Fibroblast of peridontal ligament (primary cell): ENCODE results near the gene RRBP1.

ENCODE experiments used
- DNase-seq: peaks from one replicate; pipeline ENCODE4 v3.0.0-alpha.2; 2010; ENCODE audit errors: extremely low read depth

Gene RRBP1

GRCh38 chr20:17683218-17684076 lies 1.4 kb upstream of the RRBP1 start:
- no peak for DNase-seq

- DNase-seq: no peak
These were observed 802 bp upstream of the RRBP1 start for GRCh38 chr20:17682889-17683198.

- no peak for DNase-seq
These were observed 328 bp downstream of the RRBP1 start for GRCh38 chr20:17681726-17682102.

DNA sequence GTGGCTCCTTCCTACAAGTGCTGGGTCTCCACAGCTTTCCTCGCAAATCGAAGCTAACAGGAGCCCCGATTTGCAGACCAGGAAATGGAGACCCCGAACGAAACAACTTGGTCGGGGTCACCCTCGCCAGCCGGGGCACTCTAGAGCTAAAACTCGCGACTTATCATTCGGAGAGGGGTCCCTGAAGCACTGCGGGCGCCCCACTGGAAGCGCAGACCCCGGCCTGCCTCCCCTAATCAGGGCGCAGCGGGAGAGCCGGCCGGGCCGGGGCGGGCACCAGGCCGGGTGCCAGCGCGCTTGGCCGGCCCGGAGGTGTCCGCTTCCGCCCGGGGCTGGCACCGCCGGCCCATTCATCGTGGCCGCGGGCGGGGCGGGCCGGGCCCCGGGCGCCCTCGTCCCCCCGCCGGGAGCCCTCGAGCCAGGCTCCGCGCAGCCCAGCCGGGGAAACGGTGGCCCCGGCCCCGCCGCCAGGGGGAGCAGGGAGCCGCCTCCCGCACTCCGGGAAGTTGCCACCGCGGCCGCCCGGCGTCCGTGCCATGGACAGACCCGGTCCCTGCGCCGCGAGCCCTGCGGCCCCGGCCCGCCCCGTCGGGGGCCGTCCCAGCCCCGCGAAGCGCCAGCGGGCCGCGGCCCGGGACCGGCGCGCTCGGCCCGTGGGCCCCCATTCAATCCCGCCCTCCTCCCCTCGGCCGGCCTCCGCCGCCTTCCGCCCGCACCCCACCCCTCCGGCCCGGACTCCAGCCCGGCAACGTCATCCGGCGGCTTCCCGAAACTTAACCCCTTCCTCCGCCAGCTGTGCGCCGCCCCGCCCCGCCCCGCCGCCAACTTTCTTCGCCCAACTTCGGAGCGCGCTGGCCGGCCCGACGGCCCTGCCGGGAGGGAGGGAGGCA lies 961 bp downstream of the RRBP1 start:
- DNase-seq: peak; percentile 60

DNA sequence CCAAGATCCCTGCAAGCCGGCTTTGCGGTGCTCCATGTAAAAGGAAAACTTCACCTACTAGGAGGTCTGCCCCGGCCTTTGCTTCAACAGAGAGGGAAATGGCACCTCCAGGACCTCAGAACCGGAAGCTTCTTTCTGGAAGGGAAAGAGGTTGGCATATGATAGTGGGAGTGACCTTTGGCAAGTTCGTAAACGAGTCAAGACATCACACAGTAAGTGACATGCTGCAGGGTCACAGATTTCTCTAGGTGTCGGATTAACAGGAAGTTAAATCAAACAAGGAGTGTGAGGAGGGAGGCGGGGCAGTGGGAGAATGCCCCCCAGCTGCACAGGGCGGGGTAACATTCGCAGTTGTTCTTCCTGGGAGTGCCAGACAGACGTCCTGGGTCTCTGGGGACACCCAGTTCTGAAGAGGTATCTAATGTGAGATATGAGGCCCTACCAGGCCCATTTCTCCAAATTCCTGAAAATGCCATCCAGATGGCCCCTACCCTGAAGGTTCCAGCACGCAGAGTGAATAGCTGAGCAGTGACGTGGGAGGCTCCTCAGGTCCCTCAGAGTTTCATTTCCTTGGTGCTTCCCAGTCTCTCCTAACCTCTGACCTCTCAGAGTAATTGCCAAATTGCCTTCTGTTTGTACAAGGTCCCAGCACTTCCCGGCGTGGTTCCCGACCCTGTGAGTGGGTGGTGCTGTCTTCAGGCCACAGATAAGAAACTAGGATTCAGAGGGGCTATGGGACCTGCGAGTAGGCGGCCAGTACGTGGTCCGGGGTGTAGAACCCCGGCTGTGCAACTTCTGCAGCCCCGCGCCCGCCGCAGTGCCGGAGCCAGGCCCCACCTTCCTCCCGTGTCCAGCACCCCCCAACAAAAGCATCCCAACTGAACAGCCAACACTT lies 1.9 kb downstream of the RRBP1 start:
- peak; percentile 74 for DNase-seq

DNA sequence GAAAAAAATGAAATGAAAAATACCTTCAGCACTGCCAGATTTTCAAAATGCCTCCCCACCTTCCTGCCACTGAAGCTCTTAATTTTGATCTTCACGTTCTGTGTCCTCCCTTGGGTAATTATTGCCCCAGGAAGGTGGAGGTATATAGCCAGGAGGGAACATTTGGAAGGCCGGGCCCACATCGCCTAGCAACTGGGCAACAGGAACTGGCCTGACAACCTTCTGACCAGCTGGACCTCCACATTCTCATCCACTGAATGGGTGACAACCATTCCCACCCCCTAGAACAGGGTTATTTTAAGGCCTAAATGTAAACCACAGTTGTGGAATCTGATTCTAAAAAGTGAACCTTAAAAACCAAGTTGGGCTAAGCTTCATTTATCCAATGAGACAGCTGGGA lies 3.2 kb downstream of the RRBP1 start:
- DNase-seq: no peak

DNA sequence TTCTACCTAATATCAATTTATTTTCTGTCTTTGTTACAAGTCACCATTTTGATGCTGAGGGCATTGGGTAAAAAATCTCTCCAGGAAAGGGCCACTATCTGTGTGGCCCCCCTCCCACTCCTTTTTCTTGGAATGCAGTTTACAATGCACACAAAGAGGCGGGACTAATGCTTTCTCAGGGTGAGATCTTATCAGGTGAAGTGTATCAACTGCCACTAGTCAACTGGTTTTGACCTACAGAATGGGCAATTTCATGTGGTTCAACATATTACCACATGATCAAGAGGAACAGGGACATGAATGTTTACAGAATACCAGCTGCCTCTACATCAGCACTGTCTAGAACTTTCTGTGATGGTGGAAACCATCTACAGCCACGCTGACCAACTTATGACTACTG lies 3.7 kb downstream of the RRBP1 start:
- DNase-seq: no peak

DNA sequence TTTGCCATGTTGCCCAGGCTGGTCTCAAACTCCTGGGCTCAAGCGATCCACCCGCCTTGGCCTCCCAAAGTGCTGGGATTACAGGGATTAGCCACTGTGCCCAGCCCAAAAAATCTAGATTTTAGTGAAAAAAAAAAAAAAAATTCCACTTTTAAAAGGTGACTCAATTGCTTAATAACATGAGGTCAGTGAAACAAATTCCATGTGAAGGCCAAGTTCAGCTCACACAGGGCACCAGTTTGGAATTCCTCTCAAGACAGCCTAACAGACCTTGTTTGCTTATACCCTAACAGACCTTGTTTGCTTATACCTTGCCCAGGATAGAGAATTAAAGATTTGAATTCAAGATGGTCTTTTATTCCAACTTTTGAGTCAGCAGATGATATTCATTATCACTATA lies 5.1 kb downstream of the RRBP1 start:
- DNase-seq: no peak

DNA sequence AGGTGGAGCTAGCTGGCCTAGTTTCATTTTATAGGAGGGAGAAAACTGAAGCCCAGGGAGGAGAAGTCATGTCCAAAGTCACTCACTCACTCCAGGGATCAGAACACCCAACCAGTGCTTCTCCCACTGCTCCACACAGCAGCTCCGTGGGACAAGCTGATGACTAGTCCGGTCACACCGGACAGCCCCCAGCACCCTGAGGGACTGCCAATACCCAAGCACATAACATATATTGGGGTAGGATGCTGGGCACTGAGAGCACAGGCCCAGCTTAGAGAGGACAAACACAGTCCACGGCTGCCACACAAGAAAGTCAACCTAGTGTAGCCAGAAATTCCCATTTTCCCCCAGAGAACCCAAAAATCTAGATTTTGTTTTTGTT lies 5.7 kb downstream of the RRBP1 start:
- DNase-seq: no peak

GRCh38 chr20:17675519-17676377 lies 6.3 kb downstream of the RRBP1 start:
- no peak for DNase-seq

- peak; percentile 77 for DNase-seq
These were observed 7.1 kb downstream of the RRBP1 start for GRCh38 chr20:17674722-17675518.

GRCh38 chr20:17673084-17673483 lies 9.0 kb downstream of the RRBP1 start:
- no peak for DNase-seq

DNA sequence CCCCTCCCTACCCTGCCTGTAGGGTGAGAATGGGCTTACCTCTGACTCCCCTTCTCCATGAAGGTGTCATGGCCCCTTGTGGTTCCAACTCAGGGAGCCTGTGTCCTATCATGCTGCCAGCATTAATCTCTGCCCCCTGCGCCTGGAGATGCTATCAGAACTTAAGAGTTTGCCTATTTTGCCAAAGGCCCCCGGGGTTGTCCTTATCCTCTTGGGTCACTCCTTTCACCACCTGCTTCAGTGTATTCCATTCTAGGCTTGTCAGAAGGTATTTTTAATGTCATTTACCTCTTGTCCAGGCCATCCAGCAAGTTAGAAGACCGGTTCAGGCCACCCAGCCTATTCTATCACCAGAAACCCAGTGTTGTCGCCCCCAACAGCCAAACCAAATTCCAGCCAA lies 10.5 kb downstream of the RRBP1 start:
- DNase-seq: no peak

- DNase-seq: no peak
These were observed 11.0 kb downstream of the RRBP1 start for GRCh38 chr20:17671011-17671410.

- DNase-seq: no peak
These were observed 12.6 kb downstream of the RRBP1 start for GRCh38 chr20:17669306-17669931.

GRCh38 chr20:17668432-17668831 lies 13.6 kb downstream of the RRBP1 start:
- DNase-seq: no peak

GRCh38 chr20:17667445-17667844 lies 14.6 kb downstream of the RRBP1 start:
- DNase-seq: no peak

GRCh38 chr20:17666481-17666880 lies 15.6 kb downstream of the RRBP1 start:
- peak; percentile 79 for DNase-seq

DNA sequence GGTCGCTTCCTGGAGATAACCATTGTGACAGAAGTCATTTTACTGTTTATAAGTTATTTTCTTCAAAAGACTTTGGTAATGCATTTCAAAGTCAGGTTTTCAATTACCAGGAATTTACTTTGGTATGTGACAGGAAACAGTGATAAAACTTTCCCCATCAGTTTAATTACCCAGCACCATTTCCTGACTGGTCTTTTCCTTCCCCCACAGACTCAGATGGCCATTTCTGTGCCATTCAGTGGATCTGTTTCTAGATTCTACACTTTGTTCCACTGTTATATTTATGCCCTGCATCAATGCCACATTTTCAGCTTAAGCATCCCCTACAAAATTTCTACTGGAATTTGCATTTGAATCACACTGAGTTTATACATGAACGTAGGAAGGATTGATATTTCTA lies 16.3 kb downstream of the RRBP1 start:
- no peak for DNase-seq
